ENCODE data around the gene ARL4A. TPM values are rescaled to one million over a fixed set of nuclear protein-coding genes. Genes with fewer than 3 reads are reported as not detected.

The ARL4A gene
- total and polyA plus RNA-seq, 9 of the 15 experiments (the other 6 are each of a cell fraction or from before 2014, with no cell fraction given) = 118 to 688 (median 172) TPM

DNA sequence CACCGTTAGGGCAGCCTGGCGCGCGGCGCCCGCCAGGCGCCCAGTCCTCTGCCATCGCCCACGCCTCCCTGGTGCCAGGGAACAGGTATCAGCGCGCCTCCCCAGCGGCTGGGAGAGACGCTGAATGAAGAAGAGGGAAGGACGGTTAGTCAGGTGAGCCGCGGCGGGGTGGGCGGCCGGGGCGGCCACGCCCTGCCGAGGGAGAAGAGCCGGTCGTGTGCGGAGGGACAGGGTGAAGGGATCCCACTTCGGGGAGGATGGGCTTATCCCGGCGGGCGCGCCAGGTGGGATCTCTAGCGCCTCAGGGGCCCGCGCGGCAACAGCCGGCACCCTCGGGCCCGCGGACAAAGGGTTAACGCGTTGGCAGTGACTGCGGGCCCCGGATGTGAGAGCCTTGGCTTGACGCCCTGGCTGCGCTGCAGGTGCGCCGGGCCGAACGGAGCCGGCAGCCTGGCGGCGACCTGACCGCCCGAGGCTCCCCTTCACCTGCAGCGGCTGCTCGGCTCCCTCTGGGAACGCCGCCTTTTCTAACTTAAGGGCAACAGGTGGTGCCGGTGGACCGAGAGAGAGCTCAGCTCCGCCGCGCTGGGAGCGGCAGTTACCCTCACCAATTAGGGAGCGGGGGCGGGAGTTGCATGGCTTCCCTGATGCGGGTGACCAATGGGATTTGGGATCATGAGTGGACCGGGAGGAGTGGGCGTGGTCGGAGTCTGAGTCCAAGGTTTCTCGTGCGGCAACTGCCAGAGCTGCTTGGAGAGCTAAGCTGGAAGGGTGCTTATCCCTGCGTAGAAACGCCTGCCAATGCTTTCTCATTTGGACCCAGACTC lies at the start of gene ARL4A (continued):
- TF ChIP-seq, protein P1, sequence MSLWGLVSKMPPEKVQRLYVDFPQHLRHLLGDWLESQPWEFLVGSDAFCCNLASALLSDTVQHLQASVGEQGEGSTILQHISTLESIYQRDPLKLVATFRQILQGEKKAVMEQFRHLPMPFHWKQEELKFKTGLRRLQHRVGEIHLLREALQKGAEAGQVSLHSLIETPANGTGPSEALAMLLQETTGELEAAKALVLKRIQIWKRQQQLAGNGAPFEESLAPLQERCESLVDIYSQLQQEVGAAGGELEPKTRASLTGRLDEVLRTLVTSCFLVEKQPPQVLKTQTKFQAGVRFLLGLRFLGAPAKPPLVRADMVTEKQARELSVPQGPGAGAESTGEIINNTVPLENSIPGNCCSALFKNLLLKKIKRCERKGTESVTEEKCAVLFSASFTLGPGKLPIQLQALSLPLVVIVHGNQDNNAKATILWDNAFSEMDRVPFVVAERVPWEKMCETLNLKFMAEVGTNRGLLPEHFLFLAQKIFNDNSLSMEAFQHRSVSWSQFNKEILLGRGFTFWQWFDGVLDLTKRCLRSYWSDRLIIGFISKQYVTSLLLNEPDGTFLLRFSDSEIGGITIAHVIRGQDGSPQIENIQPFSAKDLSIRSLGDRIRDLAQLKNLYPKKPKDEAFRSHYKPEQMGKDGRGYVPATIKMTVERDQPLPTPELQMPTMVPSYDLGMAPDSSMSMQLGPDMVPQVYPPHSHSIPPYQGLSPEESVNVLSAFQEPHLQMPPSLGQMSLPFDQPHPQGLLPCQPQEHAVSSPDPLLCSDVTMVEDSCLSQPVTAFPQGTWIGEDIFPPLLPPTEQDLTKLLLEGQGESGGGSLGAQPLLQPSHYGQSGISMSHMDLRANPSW (CRISPR knock-in tag; IDR thresholded peaks at IDR 0.05) = no peak
- TF ChIP-seq MTA1 (IDR thresholded peaks at IDR 0.05; ENCODE audit: borderline replicate concordance) (no peak; the same call in 1 of the 2 replicates), CHD2 (IDR thresholded peaks at IDR 0.05; ENCODE audit: low read depth, low read length) (peak; percentile 86), MIER1 (IDR thresholded peaks at IDR 0.05; ENCODE audit: low read depth) (no peak), ELF1 (tag; IDR thresholded peaks at IDR 0.05) (peak; percentile 10; the same call in 1 of the 2 replicates), TARDBP (IDR thresholded peaks at IDR 0.05) (no peak; the same call in 1 of the 2 replicates), SP2 (IDR thresholded peaks at IDR 0.05; ENCODE audit: extremely low read depth, low read depth, low read length, poor library complexity, severe bottlenecking) (peak; percentile 87), ARNT (IDR thresholded peaks at IDR 0.05) (peak in 1 of 2 experiments; percentile 89; a peak in 1 of 4 replicates), NR1H2 (CRISPR knock-in tag; IDR thresholded peaks at IDR 0.05) (no peak; the same call in 1 of the 2 replicates), FOXJ2 (tag; IDR thresholded peaks at IDR 0.05) (no peak), SIRT6 (IDR thresholded peaks at IDR 0.05; ENCODE audit: low read depth, low read length) (no peak), GATAD2B (IDR thresholded peaks at IDR 0.05; ENCODE audit: borderline replicate concordance) (no peak), SRF (CRISPR knock-in tag; IDR thresholded peaks at IDR 0.05) (no peak; a peak in 1 of 4 replicates), EZH2 (IDR thresholded peaks at IDR 0.05; ENCODE audit: borderline replicate concordance, low read depth, low read length) (no peak), NFATC3 (IDR thresholded peaks at IDR 0.05) (no peak; the same call in 1 of the 2 replicates), NFIX (CRISPR knock-in tag; IDR thresholded peaks at IDR 0.05; ENCODE audit: low read depth) (no peak), SMARCA4 (IDR thresholded peaks at IDR 0.05) (no peak), SRSF9 (IDR thresholded peaks at IDR 0.05; ENCODE audit: borderline replicate concordance, low read depth, low read length) (no peak), HOXB6 (CRISPR knock-in tag; IDR thresholded peaks at IDR 0.05; ENCODE audit: borderline replicate concordance) (no peak), YY1 (IDR thresholded peaks at IDR 0.05; ENCODE audit: borderline replicate concordance in 1 of 3, control insufficient read depth in 1 of 3, extremely low read depth in 1 of 3, insufficient read depth in 3 of 3, insufficient read length in 1 of 3, insufficient replicate concordance in 2 of 3, low read depth in 1 of 3, low read length in 2 of 3) (peak in 2 of 3 experiments; percentile 5 to 56), POLR2AphosphoS5 (IDR thresholded peaks at IDR 0.05; ENCODE audit: control insufficient read depth, insufficient read depth, low read depth, low read length) (peak; percentile 98; the same call in 1 of the 2 replicates), SPI1 (IDR thresholded peaks at IDR 0.05; ENCODE audit: borderline replicate concordance, low read depth, low read length) (no peak), NFRKB (IDR thresholded peaks at IDR 0.05; ENCODE audit: low read depth) (no peak; the same call in none of the 2 replicates), ZNF143 (CRISPR knock-in tag; IDR thresholded peaks at IDR 0.05) (no peak), CTBP1 (IDR thresholded peaks at IDR 0.05; ENCODE audit: borderline replicate concordance) (peak; percentile 78), CHCHD3 (CRISPR knock-in tag; IDR thresholded peaks at IDR 0.05) (no peak)
- TF ChIP-seq, protein P2, sequence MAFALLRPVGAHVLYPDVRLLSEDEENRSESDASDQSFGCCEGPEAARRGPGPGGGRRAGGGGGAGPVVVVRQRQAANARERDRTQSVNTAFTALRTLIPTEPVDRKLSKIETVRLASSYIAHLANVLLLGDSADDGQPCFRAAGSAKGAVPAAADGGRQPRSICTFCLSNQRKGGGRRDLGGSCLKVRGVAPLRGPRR (CRISPR knock-in tag; IDR thresholded peaks at IDR 0.05) = no peak
